GM04503 (cell line): Measurements from ENCODE around the gene PCDHB9.
"Not testable (repeated sequence)": the region's sequence is repeated elsewhere in the genome, so short reads cannot be mapped to it uniquely, and the experiment has no call there.

Source experiments
- DNase-seq: peaks from one replicate; pipeline ENCODE4 v3.0.0-alpha.2; 2012; ENCODE audit warnings: low read depth

The PCDHB9 gene

GRCh38 chr5:141188682-141189081 lies 1.7 kb downstream of the PCDHB9 start:
- DNase-seq, result not testable (repeated sequence)

GRCh38 chr5:141189131-141189530 lies 2.2 kb downstream of the PCDHB9 start:
- DNase-seq, result not testable (repeated sequence)

GRCh38 chr5:141192110-141192725 lies 5.3 kb downstream of the PCDHB9 start, which contains the start of gene PCDHB10:
Gene PCDHB10 (plus strand): TSS chr5:141192353. CDS start chr5:141192553, 200 bp downstream.
- no peak for DNase-seq

- not testable (repeated sequence) for DNase-seq
Measured at GRCh38 chr5:141194332-141194731, 7.4 kb downstream of the PCDHB9 start.

GRCh38 chr5:141196363-141196762 lies 9.4 kb downstream of the PCDHB9 start:
- no peak for DNase-seq

GRCh38 chr5:141199359-141200235 lies 12.6 kb downstream of the PCDHB9 start, which contains the start of gene PCDHB11:
Gene PCDHB11 (plus strand): TSS chr5:141199627. CDS start chr5:141199775, 148 bp downstream.
- DNase-seq, result no peak

- not testable (repeated sequence) for DNase-seq
Measured at GRCh38 chr5:141201126-141201525, 14.2 kb downstream of the PCDHB9 start.

- DNase-seq, result not testable (repeated sequence)
Measured at GRCh38 chr5:141201646-141202045, 14.7 kb downstream of the PCDHB9 start.

GRCh38 chr5:141208478-141208877 lies 21.5 kb downstream of the PCDHB9 start, which contains the start of gene PCDHB12:
Gene PCDHB12 (plus strand): TSS chr5:141208719. CDS start chr5:141208908, 189 bp downstream.
- DNase-seq, result no peak

GRCh38 chr5:141210281-141210680 lies 23.3 kb downstream of the PCDHB9 start:
- not testable (repeated sequence) for DNase-seq

GRCh38 chr5:141210849-141211248 lies 23.9 kb downstream of the PCDHB9 start:
- not testable (repeated sequence) for DNase-seq

- DNase-seq, result not testable (repeated sequence)
Measured at GRCh38 chr5:141213656-141214339, 26.8 kb downstream of the PCDHB9 start, which contains the start of gene PCDHB13. Gene PCDHB13 (plus strand): TSS chr5:141213919. CDS start chr5:141214124, 205 bp downstream.

- not testable (repeated sequence) for DNase-seq
Measured at GRCh38 chr5:141214583-141214982, 27.6 kb downstream of the PCDHB9 start.

GRCh38 chr5:141215504-141215903 lies 28.5 kb downstream of the PCDHB9 start:
- not testable (repeated sequence) for DNase-seq

GRCh38 chr5:141216035-141216434 lies 29.1 kb downstream of the PCDHB9 start:
- not testable (repeated sequence) for DNase-seq

GRCh38 chr5:141223112-141223783 lies 36.3 kb downstream of the PCDHB9 start, which contains the start of gene PCDHB14:
Gene PCDHB14 (plus strand): TSS chr5:141223343. CDS start chr5:141223506, 163 bp downstream.
- no peak for DNase-seq

GRCh38 chr5:141224844-141225243 lies 37.9 kb downstream of the PCDHB9 start:
- DNase-seq, result not testable (repeated sequence)

GRCh38 chr5:141225421-141225820 lies 38.5 kb downstream of the PCDHB9 start:
- not testable (repeated sequence) for DNase-seq

GRCh38 chr5:141234109-141234667 lies 47.2 kb downstream of the PCDHB9 start:
- no peak for DNase-seq

- not testable (repeated sequence) for DNase-seq
Measured at GRCh38 chr5:141235922-141236321, 49.0 kb downstream of the PCDHB9 start.
